Transverse colon (tissue), 4 donors: ENCODE results near the gene DTX3L.

ENCODE experiments used
- EP300 ChIP-seq: sonication (generic); formaldehyde crosslinking; IDR thresholded peaks from one replicate; pipeline ENCODE4 v1.6.1; 2017; ENCODE audit warnings: antibody characterized with exemption, low read depth
- POLR2A ChIP-seq: fragments of 450-650 bp; IDR thresholded peaks from one replicate; pipeline ENCODE4 v1.6.1; 2016; ENCODE audit warnings: antibody characterized with exemption, mild to moderate bottlenecking, moderate library complexity
- POLR2AphosphoS5 ChIP-seq, 3 donors: sonication (generic); formaldehyde crosslinking; IDR thresholded peaks; one replicate each; pipeline ENCODE4 v1.6.1; 2016; ENCODE audit warnings: antibody characterized with exemption in 3 of 3
- TF ChIP-seq, protein P1 (sequence below), 5 experiments: fragments of 200-600 bp in 3 of 5; fragments of 450-650 bp in 2 of 5; sonication (generic) in 3 of 5; IDR thresholded peaks; 1 replicate in 2 of 5; 2 replicates in 3 of 5; pipeline ENCODE4 v1.5.1; 2016 to 2017; ENCODE audit warnings: antibody characterized with exemption in 5 of 5, inconsistent platforms in 3 of 5, mild to moderate bottlenecking in 2 of 5, moderate library complexity in 1 of 5

- TF ChIP-seq, protein P1, sequence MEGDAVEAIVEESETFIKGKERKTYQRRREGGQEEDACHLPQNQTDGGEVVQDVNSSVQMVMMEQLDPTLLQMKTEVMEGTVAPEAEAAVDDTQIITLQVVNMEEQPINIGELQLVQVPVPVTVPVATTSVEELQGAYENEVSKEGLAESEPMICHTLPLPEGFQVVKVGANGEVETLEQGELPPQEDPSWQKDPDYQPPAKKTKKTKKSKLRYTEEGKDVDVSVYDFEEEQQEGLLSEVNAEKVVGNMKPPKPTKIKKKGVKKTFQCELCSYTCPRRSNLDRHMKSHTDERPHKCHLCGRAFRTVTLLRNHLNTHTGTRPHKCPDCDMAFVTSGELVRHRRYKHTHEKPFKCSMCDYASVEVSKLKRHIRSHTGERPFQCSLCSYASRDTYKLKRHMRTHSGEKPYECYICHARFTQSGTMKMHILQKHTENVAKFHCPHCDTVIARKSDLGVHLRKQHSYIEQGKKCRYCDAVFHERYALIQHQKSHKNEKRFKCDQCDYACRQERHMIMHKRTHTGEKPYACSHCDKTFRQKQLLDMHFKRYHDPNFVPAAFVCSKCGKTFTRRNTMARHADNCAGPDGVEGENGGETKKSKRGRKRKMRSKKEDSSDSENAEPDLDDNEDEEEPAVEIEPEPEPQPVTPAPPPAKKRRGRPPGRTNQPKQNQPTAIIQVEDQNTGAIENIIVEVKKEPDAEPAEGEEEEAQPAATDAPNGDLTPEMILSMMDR (IDR thresholded peaks at IDR 0.05), result no peak
- no peak for TF ChIP-seq POLR2AphosphoS5 (IDR thresholded peaks at IDR 0.05)
- no peak for TF ChIP-seq POLR2A
- no peak for TF ChIP-seq EP300
Measured at GRCh38 chr3:122535964-122536631, 28.0 kb upstream of the DTX3L start.
